Ishikawa (cell line): ENCODE measurements around the gene SNAPIN.
A peak's percentile ranks its signal among the peaks of the same experiment; 100 is the strongest.

Source experiments
- CEBPB ChIP-seq: IDR thresholded peaks from 2 replicates; pipeline ENCODE4 v1.6.1; 2012
- CREB1 ChIP-seq: IDR thresholded peaks from 2 replicates; pipeline ENCODE4 v1.6.1; 2012; ENCODE audit warnings: low read depth
- EGR1 ChIP-seq: IDR thresholded peaks from 2 replicates; pipeline ENCODE4 v1.6.1; 2012
- EP300 ChIP-seq: IDR thresholded peaks from 2 replicates; pipeline ENCODE4 v1.6.1; 2012; ENCODE audit warnings: borderline replicate concordance
- FOXM1 ChIP-seq: IDR thresholded peaks from 2 replicates; pipeline ENCODE4 v1.6.1; 2012; ENCODE audit warnings: low read depth, borderline replicate concordance
- MAX ChIP-seq: IDR thresholded peaks from 2 replicates; pipeline ENCODE4 v1.6.1; 2012
- NFIC ChIP-seq: IDR thresholded peaks from 2 replicates; pipeline ENCODE4 v1.6.1; 2012
- RAD21 ChIP-seq: IDR thresholded peaks from 2 replicates; pipeline ENCODE4 v1.6.1; 2012; ENCODE audit warnings: low read depth
- REST ChIP-seq: IDR thresholded peaks from 2 replicates; pipeline ENCODE4 v1.6.1; 2012; ENCODE audit warnings: low read depth, mild to moderate bottlenecking
- TAF1 ChIP-seq: IDR thresholded peaks from 2 replicates; pipeline ENCODE4 v1.6.1; 2012; ENCODE audit warnings: low read depth, mild to moderate bottlenecking
- TCF12 ChIP-seq: IDR thresholded peaks from 2 replicates; pipeline ENCODE4 v1.6.1; 2012; ENCODE audit warnings: low read depth
- TEAD4 ChIP-seq: IDR thresholded peaks from 2 replicates; pipeline ENCODE4 v1.6.1; 2012
- USF1 ChIP-seq: IDR thresholded peaks from 2 replicates; pipeline ENCODE4 v1.6.1; 2012
- YY1 ChIP-seq: IDR thresholded peaks from 2 replicates; pipeline ENCODE4 v1.6.1; 2012; ENCODE audit warnings: low read depth
- ZBTB7A ChIP-seq: IDR thresholded peaks from 2 replicates; pipeline ENCODE4 v1.6.1; 2012; ENCODE audit warnings: low read depth

SNAPIN gene

GRCh38 chr1:153679337-153680119 lies 21.0 kb downstream of the SNAPIN start:
- TF ChIP-seq USF1 (no peak), FOXM1 (no peak), ZBTB7A (peak; percentile 19; the same call in 1 of the 2 replicates)

GRCh38 chr1:153680120-153680403 lies 21.6 kb downstream of the SNAPIN start:
- TF ChIP-seq TAF1 (no peak), ZBTB7A (no peak)

- no peak for TF ChIP-seq REST
- TF ChIP-seq USF1, result no peak
- no peak for TF ChIP-seq FOXM1
- no peak for TF ChIP-seq YY1
- TF ChIP-seq EP300, result no peak
These were observed 24.2 kb downstream of the SNAPIN start for GRCh38 chr1:153682730-153683129.

GRCh38 chr1:153683854-153684253 lies 25.4 kb downstream of the SNAPIN start:
- TF ChIP-seq USF1 (no peak), CREB1 (no peak), NFIC (no peak), TCF12 (no peak), REST (no peak), YY1 (no peak), TEAD4 (no peak), EP300 (no peak), RAD21 (no peak), EGR1 (no peak), TAF1 (no peak), MAX (no peak), FOXM1 (no peak), CEBPB (no peak), ZBTB7A (no peak)

GRCh38 chr1:153684892-153685291 lies 26.4 kb downstream of the SNAPIN start:
- TF ChIP-seq TAF1, result no peak
- no peak for TF ChIP-seq EP300
- no peak for TF ChIP-seq RAD21
- no peak for TF ChIP-seq YY1
- no peak for TF ChIP-seq REST
- TF ChIP-seq CEBPB, result no peak
- TF ChIP-seq TEAD4, result no peak
- no peak for TF ChIP-seq MAX
- TF ChIP-seq NFIC, result no peak
- TF ChIP-seq USF1, result no peak
- TF ChIP-seq ZBTB7A, result no peak
- TF ChIP-seq EGR1, result no peak
- no peak for TF ChIP-seq CREB1
- TF ChIP-seq TCF12, result no peak
- no peak for TF ChIP-seq FOXM1
